GM11168 (cell line): ENCODE measurements around the gene VPS26B.
"Not testable (repeated sequence)": the region's sequence is repeated elsewhere in the genome, so short reads cannot be mapped to it uniquely, and the experiment has no call there.

ENCODE experiments used
- in situ Hi-C: fragments of 300-500 bp; cut with MboI; formaldehyde crosslinking; loops from one replicate; pipeline ENCODE4 v1.12.0; 2022; ENCODE audit warnings: low sequenced_read_pairs; ENCODE audit not compliant: unreplicated experiment

VPS26B gene

GRCh38 chr11:134276396-134277182, 52.1 kb downstream of the VPS26B start:
- in situ Hi-C loops, result no loop called here

- in situ Hi-C loops, result no loop called here
Measured at GRCh38 chr11:134277183-134278001, 52.9 kb downstream of the VPS26B start.

- in situ Hi-C loops, result no loop called here
Measured at GRCh38 chr11:134278356-134278755, 53.9 kb downstream of the VPS26B start.

GRCh38 chr11:134281635-134282034, 57.2 kb downstream of the VPS26B start:
- in situ Hi-C loops, result not testable (repeated sequence)

- in situ Hi-C loops, result no loop called here
Measured at GRCh38 chr11:134282121-134283045, 57.9 kb downstream of the VPS26B start.

- in situ Hi-C loops, result no loop called here
Measured at GRCh38 chr11:134283461-134284230, 59.2 kb downstream of the VPS26B start.

GRCh38 chr11:134284349-134284748, 59.9 kb downstream of the VPS26B start:
- in situ Hi-C loops, result not testable (repeated sequence)

GRCh38 chr11:134287561-134287960, 63.1 kb downstream of the VPS26B start:
- in situ Hi-C loops, result no loop called here

- in situ Hi-C loops, result no loop called here
Measured at GRCh38 chr11:134288486-134288885, 64.0 kb downstream of the VPS26B start.

GRCh38 chr11:134289167-134289566, 64.7 kb downstream of the VPS26B start:
- in situ Hi-C loops, result no loop called here

GRCh38 chr11:134289789-134290188, 65.3 kb downstream of the VPS26B start:
- in situ Hi-C loops, result no loop called here

GRCh38 chr11:134290646-134291045, 66.2 kb downstream of the VPS26B start:
- in situ Hi-C loops, result no loop called here

GRCh38 chr11:134291196-134291595, 66.7 kb downstream of the VPS26B start:
- in situ Hi-C loops, result no loop called here

- in situ Hi-C loops, result no loop called here
Measured at GRCh38 chr11:134292661-134293060, 68.2 kb downstream of the VPS26B start.

- in situ Hi-C loops, result no loop called here
Measured at GRCh38 chr11:134293119-134294113, 68.9 kb downstream of the VPS26B start.

GRCh38 chr11:134294664-134295063, 70.2 kb downstream of the VPS26B start:
- in situ Hi-C loops, result no loop called here
